Right lobe of liver (tissue), 6 donors: Measurements from ENCODE around the gene PLA2R1. TPM values are rescaled to one million over a fixed set of nuclear protein-coding genes. Genes with fewer than 3 reads are reported as not detected.
"Not testable (repeated sequence)": the region's sequence is repeated elsewhere in the genome, so short reads cannot be mapped to it uniquely, and the experiment has no call there.

Experiments
- ATAC-seq, 4 donors: fragments of 200-7000 bp; cut with Tn5 transposase; one replicate each; pipeline ENCODE4 v1.9.1; 2020; ENCODE audit warnings: mild to moderate bottlenecking in 4 of 4, moderate library complexity in 4 of 4
- DNase-seq, 3 donors: peaks; one replicate each; pipeline ENCODE4 v3.0.0-alpha.2; 2020
- H3K27ac ChIP-seq, 3 donors: fragments of 200-600 bp; one replicate each; pipeline ENCODE4 v1.8.0; 2022
- H3K27me3 ChIP-seq, 2 donors: fragments of 200-600 bp; one replicate each; pipeline ENCODE4 v1.8.0; 2022
- H3K36me3 ChIP-seq, 4 donors: fragments of 200-600 bp; sonication (generic) in 1 of 4; one replicate each; pipeline versions ENCODE4 v1.5.1 to v1.8.0; 2017 to 2022; ENCODE audit warnings: control low read depth in 1 of 4
- H3K4me1 ChIP-seq, 4 donors: fragments of 200-600 bp; sonication (generic) in 1 of 4; one replicate each; pipeline versions ENCODE4 v1.5.1 to v1.8.0; 2017 to 2022; ENCODE audit warnings: control low read depth in 1 of 4
- H3K4me3 ChIP-seq, 3 donors: fragments of 200-600 bp; one replicate each; pipeline ENCODE4 v1.8.0; 2022
- H3K9me3 ChIP-seq, 4 donors: fragments of 200-600 bp; sonication (generic) in 1 of 4; one replicate each; pipeline versions ENCODE4 v1.5.1 to v1.8.0; 2017 to 2022; ENCODE audit warnings: control low read depth in 1 of 4
- CTCF ChIP-seq, 4 donors: fragments of 200-600 bp in 3 of 4; fragments of 450-650 bp in 1 of 4; IDR thresholded peaks; one replicate each; pipeline versions ENCODE4 v1.5.1 to v1.8.0; 2016 to 2022; ENCODE audit warnings: antibody characterized with exemption in 4 of 4, mild to moderate bottlenecking in 2 of 4
- POLR2A ChIP-seq: fragments of 450-650 bp; IDR thresholded peaks from one replicate; pipeline ENCODE4 v1.6.1; 2017; ENCODE audit warnings: antibody characterized with exemption, mild to moderate bottlenecking
- WGBS: methylation state at CpG from one replicate; pipeline ENCODE4 v1.1.6; 2018; ENCODE audit warnings: low coverage, low lambda C conversion rate; ENCODE audit not compliant: insufficient coverage; ENCODE audit errors: missing lambda C conversion rate; 5-methylcytosine and 5-hydroxymethylcytosine counted together
- intact Hi-C, 2 donors: fragments of 100-400 bp; cut with DNase I; formaldehyde crosslinking; loops; one replicate each; pipeline versions ENCODE4 v1.11.2 to v1.14.1; 2022
- total RNA-seq, 6 experiments: library from RNA; depleted of rRNA in 2 of 6; stranded (reverse); fragments of >200 nt in 2 of 6; fragmentation: NEBNext Ultra II Directional in 3 of 6; extraction: Animal tissue kit (Norgen Biotek cat#: 25700) in 3 of 6; gene quantifications; one replicate each; pipeline versions ENCODE4 v1.1.0 to v1.2.4, GENCODE V29; 2016 to 2023
- donor health status: DM: no; HTN: yes; CAD: no.
- donor health status: DM: no; HTN: no; CAD: no.
- donor health status: DM: no; HTN: no; CAD: no.
- donor health status: DM: no; HTN: yes; CAD: no.
- donor health status: DM: no; HTN: yes; CAD: no.

Gene PLA2R1
- total RNA-seq, 6 experiments from 2014 or later: 0.70 to 1.6 (median 0.97) TPM

GRCh38 chr2:159973325-159973724 is 89.1 kb downstream of the PLA2R1 start:
- ATAC-seq (no peak), DNase-seq (no peak)
- intact Hi-C loops: no loop called here
- H3K4me3 ChIP-seq: no peak overlapping the region
- no peaks in the 10 kb centered on the region for H3K4me1 ChIP-seq
- WGBS: 56% methylated on average over 1 of the region's 1 CpG
- no peaks in the 10 kb centered on the region for H3K36me3 ChIP-seq
- H3K27me3 ChIP-seq: no peaks in the 10 kb centered on the region
- no peak overlapping the region for H3K27ac ChIP-seq
- H3K9me3 ChIP-seq: no peaks in the 10 kb centered on the region
- no peak for TF ChIP-seq POLR2A
- TF ChIP-seq CTCF (IDR thresholded peaks at IDR 0.05): no peak

GRCh38 chr2:159971365-159972152 is 90.9 kb downstream of the PLA2R1 start:
- H3K4me1 ChIP-seq: no peaks in the 10 kb centered on the region
- no peak overlapping the region for H3K27ac ChIP-seq
- 78% methylated on average over 7 of the region's 7 CpGs for WGBS
- intact Hi-C loops: no loop called here
- no peak for ATAC-seq
- H3K9me3 ChIP-seq: no peaks in the 10 kb centered on the region
- TF ChIP-seq CTCF (IDR thresholded peaks at IDR 0.05): no peak
- TF ChIP-seq POLR2A: no peak
- no peaks in the 10 kb centered on the region for H3K27me3 ChIP-seq
- DNase-seq: no peak
- no peaks in the 10 kb centered on the region for H3K36me3 ChIP-seq
- H3K4me3 ChIP-seq: no peak overlapping the region

- H3K9me3 ChIP-seq, H3K27ac ChIP-seq, H3K36me3 ChIP-seq, H3K4me3 ChIP-seq, DNase-seq, intact Hi-C loops, H3K4me1 ChIP-seq, ATAC-seq, H3K27me3 ChIP-seq: not testable (repeated sequence)
- WGBS: 67% methylated on average over 1 of the region's 1 CpG
Observed at GRCh38 chr2:159970548-159970947, 91.9 kb downstream of the PLA2R1 start.

GRCh38 chr2:159968279-159968900 is 94.0 kb downstream of the PLA2R1 start:
- no peaks in the 10 kb centered on the region for H3K27me3 ChIP-seq
- no peaks in the 10 kb centered on the region for H3K36me3 ChIP-seq
- intact Hi-C loops: no loop called here
- H3K4me1 ChIP-seq: no peaks in the 10 kb centered on the region
- H3K4me3 ChIP-seq: no peak overlapping the region
- H3K27ac ChIP-seq: no peak overlapping the region
- DNase-seq: no peak
- peak; percentile 43 to 59 (median 57) for ATAC-seq
- TF ChIP-seq POLR2A (no peak), CTCF (IDR thresholded peaks at IDR 0.05) (peak; percentile 28 to 38 (median 32))
- 19% methylated on average over 2 of the region's 2 CpGs for WGBS
- H3K9me3 ChIP-seq: no peaks in the 10 kb centered on the region

- DNase-seq (no peak), ATAC-seq (no peak)
- Histone ChIP-seq H3K4me3 (no peak overlapping the region), H3K27ac (no peak overlapping the region), H3K27me3 (no peaks in the 10 kb centered on the region), H3K9me3 (no peaks in the 10 kb centered on the region), H3K4me1 (no peaks in the 10 kb centered on the region), H3K36me3 (no peaks in the 10 kb centered on the region)
- TF ChIP-seq CTCF (IDR thresholded peaks at IDR 0.05) (no peak), POLR2A (no peak)
- intact Hi-C loops: no loop called here
- 70% methylated on average over 7 of the region's 7 CpGs for WGBS
Observed at GRCh38 chr2:159963700-159964099, 98.7 kb downstream of the PLA2R1 start.

- DNase-seq, intact Hi-C loops, H3K4me3 ChIP-seq, H3K9me3 ChIP-seq, ATAC-seq, H3K27me3 ChIP-seq, H3K36me3 ChIP-seq, H3K27ac ChIP-seq, H3K4me1 ChIP-seq: not testable (repeated sequence)
Observed at GRCh38 chr2:159962513-159962912, 99.9 kb downstream of the PLA2R1 start.
